AG20443 (cell line): ENCODE data around the gene QRFP.

ENCODE experiments used
- DNase-seq: peaks from one replicate; pipeline ENCODE4 v3.0.0; 2012; ENCODE audit warnings: low spot score, mixed read lengths

Gene QRFP

DNA sequence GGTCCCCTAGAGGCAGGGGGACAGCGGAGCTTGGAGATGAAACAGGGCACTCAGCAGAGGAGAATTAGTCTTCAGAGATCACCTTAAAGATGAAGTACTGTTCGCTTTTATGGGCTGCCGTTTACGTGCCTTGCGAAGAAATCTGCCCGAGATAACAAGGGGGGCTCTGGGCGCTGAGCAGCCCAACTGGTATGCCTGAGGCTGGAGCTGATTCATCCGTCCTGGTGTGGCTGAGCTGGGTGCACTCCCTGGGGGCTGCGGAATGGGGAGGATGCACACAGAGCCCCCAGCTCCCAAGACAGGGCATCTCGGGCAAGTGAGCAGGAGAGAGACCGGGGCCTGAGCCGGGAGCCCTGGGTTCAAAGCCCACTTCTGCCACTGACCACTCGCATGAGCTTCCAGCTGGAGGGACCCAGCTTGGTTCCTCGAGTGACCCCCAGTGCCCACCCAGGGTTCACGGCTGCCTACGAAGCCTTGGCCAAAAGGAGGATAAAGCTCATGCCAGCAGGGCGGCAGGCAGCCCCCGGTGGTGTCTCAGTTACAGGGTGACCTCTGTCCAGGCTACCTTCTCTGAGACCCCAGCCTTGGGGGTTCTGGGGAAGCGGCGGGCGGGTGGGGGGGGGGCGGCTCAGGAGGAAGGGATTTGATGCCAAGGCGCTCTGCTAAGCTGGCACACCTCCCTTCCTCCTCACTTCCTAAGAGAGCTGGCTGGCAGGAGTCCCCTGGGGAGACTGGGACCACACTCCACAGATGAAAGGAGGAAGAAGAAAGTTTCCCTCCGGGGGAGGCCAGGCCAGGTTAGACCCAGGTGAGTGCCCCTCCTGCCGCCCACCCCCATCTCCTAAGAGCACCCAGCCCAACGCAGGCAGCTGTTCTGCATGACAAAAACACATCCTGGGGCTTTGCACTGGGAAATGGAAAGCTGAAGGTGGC is 36.8 kb upstream of the QRFP start:
- peak; percentile 78 for DNase-seq

DNA sequence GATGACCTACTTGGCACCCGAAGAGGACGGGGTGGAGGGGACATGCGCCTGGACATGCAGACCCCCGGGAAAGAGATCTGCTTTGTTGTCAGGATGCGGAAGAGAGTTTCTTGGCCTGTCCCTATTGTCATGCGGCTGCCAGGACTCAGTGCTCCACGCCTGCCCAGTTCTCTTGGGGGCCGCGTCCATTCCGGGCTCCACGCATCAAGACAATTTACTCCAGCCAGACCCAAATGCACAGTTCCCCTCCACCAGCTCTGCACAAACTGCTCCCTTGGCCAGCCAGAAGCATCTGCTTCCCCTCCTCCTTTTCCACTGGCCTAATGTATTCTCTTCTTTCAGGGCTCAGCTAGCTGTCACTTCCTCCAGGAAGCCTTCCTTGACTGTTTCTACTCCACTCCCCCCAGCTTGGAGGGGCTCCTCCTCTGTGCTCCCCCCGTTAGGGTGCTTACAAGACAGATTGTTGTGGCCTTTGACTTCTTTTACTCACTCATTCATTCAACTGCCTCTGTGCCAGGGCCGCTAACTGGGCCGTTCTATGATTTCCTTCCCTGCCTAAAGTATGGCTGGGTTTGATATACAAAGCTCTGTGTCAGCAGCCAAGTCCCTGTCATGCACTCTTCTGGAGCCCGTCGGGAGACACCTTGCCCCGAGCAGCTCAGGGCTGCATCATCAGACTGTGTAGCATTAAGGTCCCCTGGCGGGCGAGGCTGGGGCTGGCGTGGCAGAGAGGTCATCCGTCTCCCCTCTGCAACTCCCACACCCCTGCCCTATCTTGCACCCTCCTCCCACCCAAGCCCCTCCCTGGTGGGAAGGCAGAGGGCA is 35.9 kb upstream of the QRFP start:
- peak; percentile 37 for DNase-seq

DNA sequence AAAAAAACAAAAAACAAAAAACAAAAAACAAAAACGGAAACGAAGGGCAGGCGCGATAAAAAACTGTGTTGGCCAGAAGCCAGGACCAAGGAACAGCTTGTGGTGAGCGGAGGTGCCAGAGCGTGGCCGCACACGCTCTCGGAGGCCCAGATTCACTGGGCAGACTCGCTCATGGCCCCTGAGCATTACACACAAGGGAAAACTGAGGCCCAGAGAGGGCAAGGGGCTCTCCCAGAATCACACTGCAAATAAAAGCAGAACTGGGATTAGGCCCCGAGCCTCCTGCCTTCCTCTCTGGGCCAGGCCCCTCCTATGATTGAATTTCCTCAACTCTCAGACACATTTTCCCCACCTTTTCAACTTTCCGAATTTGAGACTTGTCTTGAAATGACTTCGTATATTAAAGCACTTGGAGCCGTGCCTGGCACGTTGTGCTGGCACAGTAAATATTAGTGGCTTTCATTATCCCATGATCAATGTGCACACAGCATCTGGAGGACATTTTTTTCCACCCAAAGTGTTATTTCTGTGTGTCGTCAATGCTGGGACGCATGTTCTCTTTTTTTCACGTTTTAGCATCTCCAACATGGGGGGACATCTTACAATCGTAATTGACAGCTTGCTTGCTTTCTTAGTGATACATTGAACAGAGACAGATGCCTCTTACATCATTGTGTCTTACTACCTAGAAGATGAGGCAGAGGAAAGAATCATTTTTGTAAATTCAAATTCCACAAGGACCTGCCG is 35.1 kb upstream of the QRFP start:
- no peak for DNase-seq

DNA sequence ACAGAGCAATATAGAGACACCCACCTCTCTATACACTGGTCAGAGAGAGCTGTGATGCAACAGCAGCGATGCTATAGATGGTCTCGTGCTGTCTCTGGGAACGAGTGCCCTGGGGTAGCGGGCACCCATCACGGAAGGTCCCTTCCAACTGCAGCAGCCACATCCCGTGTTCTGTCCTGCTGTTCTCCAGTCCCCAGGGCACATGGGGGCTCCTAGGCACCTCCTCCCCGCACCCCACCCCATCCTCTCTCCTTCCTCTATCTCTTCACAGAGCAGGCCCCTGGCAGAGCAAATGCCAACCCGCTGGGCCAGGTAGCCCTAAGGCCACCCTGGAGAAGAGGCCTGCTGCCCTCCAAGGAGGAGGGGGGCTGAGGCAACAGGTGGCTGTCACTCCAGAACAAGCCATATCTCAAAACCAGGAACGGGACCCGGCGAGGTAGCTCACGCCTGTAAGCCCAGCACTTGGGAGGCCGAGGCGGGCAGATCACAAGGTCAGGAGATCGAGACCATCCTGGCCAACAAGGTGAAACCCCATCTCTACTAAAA is 34.3 kb upstream of the QRFP start:
- no peak for DNase-seq

DNA sequence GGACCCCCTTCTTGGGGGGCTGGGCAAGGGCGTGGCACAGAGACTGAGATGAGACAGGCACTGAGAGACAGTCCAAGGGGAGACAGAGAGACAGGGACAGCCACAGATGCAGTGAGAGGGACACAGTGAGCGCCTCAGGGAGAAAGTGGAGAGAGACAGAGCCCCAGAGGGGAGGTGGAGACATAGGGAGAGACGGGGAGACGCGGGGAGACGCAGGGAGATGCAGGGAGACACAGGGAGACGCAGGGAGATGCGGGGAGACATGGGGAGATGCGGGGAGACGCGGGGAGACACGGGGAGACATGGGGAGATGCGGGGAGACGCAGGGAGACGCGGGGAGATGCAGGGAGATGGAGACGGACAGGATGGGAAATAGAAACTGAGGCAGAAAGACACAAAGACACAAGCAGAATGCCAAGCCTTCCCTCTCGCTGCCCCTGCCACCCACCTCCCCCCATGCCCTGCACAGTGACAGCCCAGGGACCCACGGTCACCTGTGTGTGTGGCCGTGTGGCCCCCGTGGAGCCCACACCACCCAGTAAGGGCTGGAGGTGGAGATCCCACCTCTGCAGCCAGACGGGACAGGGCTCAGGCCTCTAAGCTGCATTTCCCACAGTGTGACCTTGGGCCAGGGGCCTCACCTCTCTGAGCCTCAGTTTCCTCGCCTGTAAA is 33.7 kb upstream of the QRFP start:
- DNase-seq, result no peak

DNA sequence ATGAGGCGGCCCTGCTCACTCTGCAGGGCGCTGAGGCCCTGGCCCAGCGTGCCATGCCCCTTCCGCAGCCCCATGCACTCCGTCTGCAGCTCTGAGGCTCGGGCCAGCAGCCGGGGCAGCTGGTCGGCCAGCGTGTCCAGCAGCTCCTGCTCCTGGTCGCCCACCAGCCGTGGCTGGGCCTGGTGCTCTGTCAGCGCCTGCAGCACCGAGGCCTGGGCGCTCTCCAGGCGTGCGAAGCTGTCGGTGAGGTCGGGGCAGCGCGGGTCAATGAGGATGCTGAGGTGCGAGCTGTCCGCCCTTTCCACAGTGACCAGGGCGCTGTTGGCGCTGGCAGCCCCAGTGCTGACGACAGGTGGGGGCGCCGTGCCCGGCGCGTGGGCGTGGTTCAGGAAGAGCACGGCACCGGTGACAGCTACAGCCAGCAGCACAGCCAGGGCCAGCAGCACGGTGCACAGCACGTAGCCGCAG is 33.0 kb upstream of the QRFP start:
- no peak for DNase-seq

DNA sequence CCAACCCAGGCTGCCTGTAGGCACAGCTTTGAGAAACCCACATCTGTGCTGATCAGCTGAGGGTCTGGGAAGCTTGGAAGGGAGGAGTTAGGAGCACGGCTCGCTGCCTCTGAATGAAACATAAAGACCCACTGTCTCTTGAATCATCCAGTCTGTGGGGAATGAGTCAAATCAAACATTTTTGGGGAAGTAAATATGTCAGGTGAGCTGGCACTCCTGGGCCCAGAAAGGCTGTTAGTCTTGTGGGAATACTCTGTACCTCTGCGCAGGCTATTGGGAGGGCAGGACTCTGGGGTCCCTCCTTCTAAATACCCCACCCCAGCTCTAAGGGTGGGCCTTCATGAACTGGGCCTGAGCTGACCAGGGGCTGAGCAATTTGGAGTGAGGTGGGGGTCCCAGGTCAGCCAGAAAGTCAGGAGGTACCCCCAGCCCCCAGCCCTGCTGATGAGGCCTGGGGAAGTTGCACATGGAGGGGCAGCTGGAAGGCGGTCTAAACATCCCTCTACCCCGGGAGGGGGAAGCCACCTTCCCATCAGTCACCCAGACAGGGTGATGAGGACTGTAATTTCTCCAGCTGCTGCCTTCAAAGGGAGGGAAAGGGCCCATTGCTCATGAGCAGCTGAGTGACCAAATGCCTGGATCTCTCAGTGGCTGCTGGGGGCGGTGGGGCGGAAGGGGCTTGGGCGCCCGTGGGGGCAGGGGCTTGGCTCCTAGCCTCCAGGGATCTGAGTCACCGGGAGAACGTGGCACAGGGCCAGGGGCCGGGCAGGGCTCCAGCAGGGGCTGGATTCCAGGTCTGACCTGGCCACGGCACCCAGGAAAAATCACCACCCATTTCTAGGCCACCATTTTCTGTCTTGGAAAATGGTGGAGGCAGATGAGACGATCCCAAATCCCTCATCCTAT is 31.6 kb upstream of the QRFP start:
- peak; percentile 34 for DNase-seq

DNA sequence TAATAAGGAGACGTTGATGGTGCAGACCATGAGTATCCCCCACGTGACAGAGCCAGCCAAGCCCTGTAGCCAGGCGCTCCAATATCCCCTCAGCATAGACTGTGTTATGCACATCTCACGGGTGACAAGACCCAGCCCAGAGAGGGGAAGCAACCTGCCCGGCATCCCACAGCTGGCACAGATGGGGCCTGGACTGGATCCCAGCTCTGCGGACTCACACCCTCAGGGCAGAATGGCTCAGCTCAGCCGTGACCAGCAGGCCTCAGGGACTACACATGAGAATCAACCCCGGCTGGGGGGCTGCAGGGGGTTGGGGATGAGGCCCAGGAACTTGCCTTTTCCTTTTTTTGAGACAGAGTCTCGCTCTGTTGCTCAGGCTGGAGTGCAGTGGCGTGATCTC is 30.7 kb upstream of the QRFP start:
- peak; percentile 39 for DNase-seq

DNA sequence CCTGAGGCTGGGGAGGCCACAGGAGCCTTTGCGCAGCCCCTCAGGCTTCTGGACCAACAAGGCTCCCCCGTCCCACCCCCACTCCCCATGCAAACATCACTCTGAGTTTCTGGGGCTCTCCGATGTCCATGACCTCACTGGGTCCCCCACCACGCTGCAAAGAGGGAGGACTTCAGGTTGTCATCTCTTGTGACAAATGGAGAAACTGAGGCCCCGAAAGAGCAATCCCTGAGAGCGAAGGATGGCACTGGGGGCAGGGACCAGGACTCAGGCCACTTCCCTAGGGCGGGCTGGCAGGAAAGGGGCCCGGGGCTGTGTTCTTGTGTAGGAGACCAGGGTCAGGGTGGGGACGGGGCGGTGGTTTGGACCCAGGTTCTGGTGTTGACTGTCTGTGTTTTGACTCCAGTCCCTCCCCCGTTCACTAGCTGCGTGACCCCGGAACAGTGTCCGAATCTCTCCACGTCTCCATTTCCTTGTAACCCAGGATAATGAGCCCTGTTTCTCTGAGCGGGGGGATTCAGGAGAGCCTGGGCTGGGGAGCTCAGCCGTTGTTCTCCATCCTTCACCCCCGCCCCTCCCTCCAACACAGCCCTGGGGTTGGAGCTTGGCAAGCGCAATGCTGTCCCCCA is 28.6 kb upstream of the QRFP start:
- no peak for DNase-seq

DNA sequence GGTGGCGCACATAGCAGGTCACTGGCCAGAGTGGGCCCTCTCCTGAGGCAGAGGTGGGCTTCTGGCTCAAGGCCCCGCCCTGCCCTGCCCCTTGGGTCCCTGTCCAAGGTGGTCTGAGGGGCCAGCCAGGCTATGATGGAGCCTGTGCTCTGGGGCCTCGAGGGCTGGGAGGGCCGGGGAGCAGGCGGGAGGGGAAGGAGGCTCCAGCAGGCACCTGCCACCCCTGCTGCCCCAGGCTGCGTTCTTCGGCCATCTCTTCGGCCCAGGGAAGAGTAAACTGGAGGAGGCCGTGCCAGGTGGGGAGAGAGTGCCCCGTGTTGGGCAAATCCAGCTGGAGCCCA is 27.8 kb upstream of the QRFP start:
- no peak for DNase-seq

DNA sequence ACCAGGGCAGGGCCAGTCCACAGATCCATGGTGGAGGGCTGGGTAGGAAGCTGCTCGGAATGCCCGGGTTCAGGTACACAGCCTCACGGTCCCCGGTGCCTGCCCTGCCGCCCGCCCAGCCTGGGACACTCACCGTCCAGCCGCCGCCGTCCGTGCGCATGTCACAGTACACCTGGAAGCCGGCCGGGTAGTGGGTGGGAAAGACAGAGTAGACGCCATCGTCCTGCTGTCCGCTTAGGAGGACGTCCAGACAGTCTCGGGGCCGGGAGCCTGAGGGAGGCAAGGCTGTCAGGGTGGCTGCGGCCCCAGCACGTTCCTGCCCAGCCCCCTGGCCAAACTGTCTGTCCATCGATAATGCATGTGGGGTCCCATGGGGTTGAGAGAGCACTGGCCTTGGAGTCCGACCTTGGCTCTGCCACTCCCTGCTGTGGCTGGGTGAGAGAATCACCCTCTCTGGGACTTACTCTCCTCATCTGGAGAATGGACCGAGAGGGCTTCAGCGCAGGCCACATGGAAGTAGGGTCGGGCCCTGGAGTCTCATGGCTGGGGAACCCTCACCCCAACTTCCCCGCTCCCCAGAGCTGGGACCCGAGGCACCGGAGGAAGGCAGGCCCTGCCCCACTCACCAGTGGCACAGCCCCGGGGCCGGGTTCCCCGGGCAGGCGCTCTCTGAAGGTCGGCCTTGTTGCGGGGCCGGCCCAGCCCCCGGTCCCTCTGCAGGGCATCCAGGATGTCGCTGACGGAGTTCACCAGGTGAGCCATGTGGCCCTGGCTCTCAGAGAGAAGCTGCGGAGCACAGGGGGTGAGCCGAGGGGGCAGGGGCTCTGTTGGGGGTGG is 27.2 kb upstream of the QRFP start:
- no peak for DNase-seq

DNA sequence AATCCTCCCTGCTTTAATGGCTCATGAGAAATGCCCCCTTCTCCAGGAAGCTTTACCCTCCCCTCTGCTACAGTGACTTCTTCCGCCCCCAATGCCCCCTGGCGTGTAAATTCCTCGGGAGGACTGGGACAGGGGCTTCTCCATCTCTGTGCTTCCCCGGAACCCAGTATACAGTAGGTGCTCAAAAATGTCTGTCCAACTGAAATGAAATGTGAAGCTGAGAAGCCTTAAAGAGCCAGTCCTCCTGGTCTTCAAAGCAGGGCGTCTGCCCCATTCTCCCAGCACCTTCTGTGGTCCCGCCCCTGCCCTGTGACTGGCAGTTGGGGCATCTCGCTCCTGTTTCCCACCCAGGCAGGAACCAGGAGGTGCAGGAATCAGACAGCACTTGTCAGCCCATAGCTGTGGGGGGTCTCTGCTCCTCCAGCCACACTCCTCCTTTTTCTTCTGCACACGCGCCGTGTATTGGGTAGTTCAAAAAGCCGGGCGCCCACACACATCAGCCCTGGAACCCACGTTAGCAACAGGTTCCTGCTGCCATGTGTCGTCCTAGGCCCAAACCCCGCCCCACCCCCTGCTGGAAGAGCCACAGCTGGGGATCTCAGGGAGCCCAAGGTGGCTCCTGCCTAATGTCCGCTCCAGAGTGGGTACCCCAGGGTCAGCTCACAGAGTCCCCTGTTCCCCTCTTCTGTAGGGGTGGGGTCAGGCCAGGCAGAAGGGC is 26.4 kb upstream of the QRFP start:
- no peak for DNase-seq

DNA sequence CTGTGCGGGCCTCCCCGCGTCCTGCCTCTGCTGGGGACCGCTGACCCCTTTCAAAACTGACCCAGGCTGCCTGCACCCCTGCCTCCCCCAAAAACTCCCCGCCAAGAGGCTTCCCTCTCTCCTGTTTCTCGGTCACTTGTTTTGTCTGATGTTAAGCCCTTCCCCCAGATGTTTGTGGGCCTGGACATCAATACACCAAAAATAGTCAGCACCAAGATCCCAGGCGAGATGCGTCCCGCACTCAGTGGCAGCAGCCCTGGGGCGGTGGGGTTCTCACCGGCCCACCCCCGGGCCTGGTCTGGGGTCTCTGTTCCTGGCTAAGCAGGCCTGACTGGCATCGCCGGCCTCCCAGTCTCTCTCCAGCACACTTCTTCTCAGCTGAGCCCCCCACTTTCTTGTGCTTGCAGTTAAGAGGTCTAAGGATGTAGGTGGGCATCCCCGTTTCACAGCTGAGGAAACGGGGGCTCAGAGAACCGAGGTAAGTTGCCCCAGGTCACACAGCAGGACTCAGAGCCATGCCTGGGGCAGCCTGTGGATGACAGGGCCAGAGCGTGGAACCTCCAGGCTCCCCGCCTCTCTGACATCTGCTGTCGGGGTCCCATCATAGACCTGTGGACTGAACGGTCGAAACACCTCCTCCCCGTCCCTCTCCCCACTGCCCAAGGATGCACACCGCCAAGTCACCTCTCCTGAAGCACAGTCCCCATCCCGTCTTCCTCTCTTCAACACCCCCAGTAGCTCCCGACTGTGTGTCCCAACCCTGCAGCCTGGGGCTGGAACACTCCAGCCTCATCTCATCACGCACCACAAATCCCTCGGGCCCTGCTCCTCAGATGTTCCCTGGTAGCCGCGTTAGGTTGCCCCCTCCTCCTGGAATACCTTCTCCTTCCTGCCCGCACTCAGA is 25.6 kb upstream of the QRFP start:
- DNase-seq, result no peak

DNA sequence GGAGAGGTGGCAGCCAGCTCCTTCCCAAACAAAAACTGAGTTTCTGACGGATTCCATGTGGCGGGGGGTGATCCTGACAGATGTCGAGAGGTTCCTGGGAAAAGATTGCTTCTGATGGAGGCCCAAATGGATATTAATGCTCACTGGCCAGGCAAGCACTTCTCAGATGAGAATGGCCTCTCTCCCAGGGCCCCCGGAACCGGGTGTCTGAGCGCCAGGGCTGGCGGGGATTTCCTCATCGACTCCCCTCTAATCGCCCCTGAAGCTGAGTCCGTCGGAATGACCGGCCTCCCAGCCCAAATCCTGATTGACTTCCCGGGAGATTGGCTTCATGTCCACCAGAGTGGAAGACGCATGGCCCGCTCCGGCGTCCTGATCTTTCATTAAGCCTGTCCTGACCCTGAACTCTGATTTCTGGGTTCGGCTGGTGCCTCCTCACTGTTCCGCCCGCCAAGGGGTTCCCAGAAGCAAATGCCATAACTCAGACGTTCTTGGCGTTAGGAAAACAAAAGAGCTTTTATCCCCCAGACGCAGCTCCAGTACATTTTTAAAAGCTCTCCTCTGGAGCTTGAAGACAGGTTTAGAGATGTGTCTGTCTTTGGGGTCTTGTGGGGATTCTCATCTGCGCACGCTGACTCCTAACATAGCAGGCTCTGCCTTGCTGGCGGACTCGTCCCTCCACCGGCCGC is 24.8 kb upstream of the QRFP start:
- no peak for DNase-seq

DNA sequence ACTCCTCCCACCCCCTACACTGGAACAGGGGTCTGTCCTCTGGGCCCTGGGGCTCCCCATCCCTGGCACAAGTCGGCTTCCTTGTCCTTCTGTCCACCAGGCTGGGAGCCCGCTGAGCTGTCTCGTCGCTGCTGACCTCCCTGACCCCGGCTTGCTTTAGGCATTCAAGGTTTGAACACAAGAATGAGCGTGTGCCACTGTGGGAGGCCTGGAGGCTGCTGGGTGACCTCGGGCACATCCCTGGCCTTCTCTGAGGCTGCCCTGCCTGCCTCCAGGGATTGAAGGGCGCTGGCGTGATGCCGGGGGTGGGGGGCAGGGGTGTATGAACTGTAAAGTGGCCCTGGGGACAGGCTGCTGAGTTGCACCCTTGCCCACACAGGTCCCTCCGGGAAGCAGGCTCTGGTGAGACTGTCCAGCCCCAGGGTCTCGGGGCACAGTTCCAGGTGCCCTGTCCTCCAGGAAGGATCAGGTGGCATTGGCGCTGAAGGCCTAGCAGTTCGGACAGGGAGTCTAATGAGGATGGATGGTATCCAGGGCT is 24.2 kb upstream of the QRFP start:
- no peak for DNase-seq

DNA sequence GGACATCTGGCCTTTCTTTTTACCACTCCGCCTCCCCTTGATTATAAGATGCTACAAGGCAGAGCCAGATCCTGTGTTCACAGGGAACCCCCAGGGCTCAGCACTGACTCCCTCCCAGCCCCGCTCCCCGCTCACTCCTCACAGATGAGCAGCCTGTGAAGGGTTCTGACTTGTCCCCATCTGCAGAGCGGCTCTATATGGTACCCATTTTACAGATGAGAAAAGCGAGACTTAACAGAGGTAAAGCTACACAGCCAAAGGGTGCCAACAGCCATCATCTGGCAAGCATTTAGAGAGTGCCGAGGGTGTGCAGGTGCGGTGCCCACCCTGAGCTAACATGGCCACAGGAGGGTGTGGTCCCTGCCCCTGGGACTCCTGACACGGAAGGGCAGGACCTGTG is 23.6 kb upstream of the QRFP start:
- no peak for DNase-seq
